Measurements from ENCODE around the gene SLC4A5. TPM values are rescaled to one million over a fixed set of nuclear protein-coding genes. Genes with fewer than 3 reads are reported as not detected.

Gene SLC4A5
- total RNA-seq, 6 donors from 2014 or later: 3.2 to 47.1 (median 11.0) TPM

- Histone ChIP-seq H3K36me3 (peaks cover 0 to 28% (median 9%) of the 10 kb centered on the region in 4 donors), H3K4me1 (peaks cover 0 to 2% (median under 1%) of the 10 kb centered on the region in 4 donors), H3K9me3 (no peaks in the 10 kb centered on the region), H3K27ac (no peak overlapping the region), H3K27me3 (no peaks in the 10 kb centered on the region), H3K4me3 (no peak overlapping the region)
- ATAC-seq (ENCODE audit: low FRiP score in 2 of 2): no peak
- DNase-seq: no peak
- TF ChIP-seq EP300 (IDR thresholded peaks at IDR 0.05) (no peak), CTCF (IDR thresholded peaks at IDR 0.05) (no peak), POLR2AphosphoS5 (IDR thresholded peaks at IDR 0.05) (no peak), POLR2A (IDR thresholded peaks at IDR 0.05) (no peak)
- 69 to 79% methylated on average over 3 of the region's 3 CpGs for WGBS, 2 donors
Observed at GRCh38 chr2:74333175-74333574, 10.0 kb downstream of the SLC4A5 start.

- Histone ChIP-seq H3K27ac (no peak overlapping the region), H3K4me1 (peaks cover 0 to 7% (median 3%) of the 10 kb centered on the region in 4 donors), H3K27me3 (no peaks in the 10 kb centered on the region), H3K4me3 (no peak overlapping the region), H3K9me3 (no peaks in the 10 kb centered on the region), H3K36me3 (peaks cover 0 to 28% (median 9%) of the 10 kb centered on the region in 4 donors)
- ATAC-seq (ENCODE audit: low FRiP score in 2 of 2) (no peak), DNase-seq (no peak)
- 93 to 95% methylated on average over 3 of the region's 3 CpGs for WGBS, 2 donors
- no peak for TF ChIP-seq POLR2AphosphoS5 (IDR thresholded peaks at IDR 0.05)
- TF ChIP-seq EP300 (IDR thresholded peaks at IDR 0.05): no peak
- TF ChIP-seq POLR2A (IDR thresholded peaks at IDR 0.05): no peak
- TF ChIP-seq CTCF (IDR thresholded peaks at IDR 0.05): no peak
Observed at GRCh38 chr2:74332550-74333174, 10.6 kb downstream of the SLC4A5 start.

- 61 to 73% methylated on average over 2 of the region's 2 CpGs for WGBS, 2 donors
- no peak overlapping the region for H3K27ac ChIP-seq
- peaks cover 0 to 7% (median 3%) of the 10 kb centered on the region in 4 donors for H3K4me1 ChIP-seq
- no peak for ATAC-seq (ENCODE audit: low FRiP score in 2 of 2)
- no peaks in the 10 kb centered on the region for H3K27me3 ChIP-seq
- no peak for DNase-seq
- H3K4me3 ChIP-seq: no peak overlapping the region
- no peak for TF ChIP-seq CTCF (IDR thresholded peaks at IDR 0.05)
- TF ChIP-seq POLR2A (IDR thresholded peaks at IDR 0.05): no peak
- TF ChIP-seq EP300 (IDR thresholded peaks at IDR 0.05): no peak
- no peak for TF ChIP-seq POLR2AphosphoS5 (IDR thresholded peaks at IDR 0.05)
- H3K9me3 ChIP-seq: no peaks in the 10 kb centered on the region
- H3K36me3 ChIP-seq: peaks cover 0 to 28% (median 9%) of the 10 kb centered on the region in 4 donors
Observed at GRCh38 chr2:74328573-74328972, 14.6 kb downstream of the SLC4A5 start.

GRCh38 chr2:74328074-74328473 lies 15.1 kb downstream of the SLC4A5 start:
- peaks cover 0 to 7% (median 3%) of the 10 kb centered on the region in 4 donors for H3K4me1 ChIP-seq
- no peak overlapping the region for H3K4me3 ChIP-seq
- no peak for TF ChIP-seq POLR2AphosphoS5 (IDR thresholded peaks at IDR 0.05)
- TF ChIP-seq CTCF (IDR thresholded peaks at IDR 0.05): no peak
- no peak for TF ChIP-seq POLR2A (IDR thresholded peaks at IDR 0.05)
- TF ChIP-seq EP300 (IDR thresholded peaks at IDR 0.05): no peak
- H3K36me3 ChIP-seq: peaks cover 0 to 23% (median 9%) of the 10 kb centered on the region in 4 donors
- ATAC-seq (ENCODE audit: low FRiP score in 2 of 2) (no peak), DNase-seq (no peak)
- no peaks in the 10 kb centered on the region for H3K27me3 ChIP-seq
- no peaks in the 10 kb centered on the region for H3K9me3 ChIP-seq
- WGBS, 2 donors: 77 to 93% methylated on average over 2 of the region's 2 CpGs
- H3K27ac ChIP-seq: no peak overlapping the region

GRCh38 chr2:74327627-74328026 lies 15.6 kb downstream of the SLC4A5 start:
- Histone ChIP-seq H3K4me1 (peaks cover 0 to 7% (median 3%) of the 10 kb centered on the region in 4 donors), H3K27me3 (no peaks in the 10 kb centered on the region), H3K27ac (no peak overlapping the region), H3K4me3 (no peak overlapping the region), H3K36me3 (peaks cover 0 to 18% (median 6%) of the 10 kb centered on the region in 4 donors), H3K9me3 (no peaks in the 10 kb centered on the region)
- 93 to 94% methylated on average over 1 of the region's 1 CpG for WGBS, 2 donors
- ATAC-seq (ENCODE audit: low FRiP score in 2 of 2): no peak
- TF ChIP-seq CTCF (IDR thresholded peaks at IDR 0.05): no peak
- TF ChIP-seq POLR2AphosphoS5 (IDR thresholded peaks at IDR 0.05): no peak
- no peak for TF ChIP-seq EP300 (IDR thresholded peaks at IDR 0.05)
- no peak for TF ChIP-seq POLR2A (IDR thresholded peaks at IDR 0.05)
- DNase-seq: no peak

Measured in upper lobe of left lung (tissue), 6 donors.